ENCODE data around the gene HIP1. TPM values are rescaled to one million over a fixed set of nuclear protein-coding genes. Genes with fewer than 3 reads are reported as not detected.
"Not testable (repeated sequence)": the region's sequence is repeated elsewhere in the genome, so short reads cannot be mapped to it uniquely, and the experiment has no call there.

HIP1 gene
- total and polyA plus RNA-seq, 5 donors from 2014 or later, result 0.29 to 10.7 (median 0.79) TPM

DNA sequence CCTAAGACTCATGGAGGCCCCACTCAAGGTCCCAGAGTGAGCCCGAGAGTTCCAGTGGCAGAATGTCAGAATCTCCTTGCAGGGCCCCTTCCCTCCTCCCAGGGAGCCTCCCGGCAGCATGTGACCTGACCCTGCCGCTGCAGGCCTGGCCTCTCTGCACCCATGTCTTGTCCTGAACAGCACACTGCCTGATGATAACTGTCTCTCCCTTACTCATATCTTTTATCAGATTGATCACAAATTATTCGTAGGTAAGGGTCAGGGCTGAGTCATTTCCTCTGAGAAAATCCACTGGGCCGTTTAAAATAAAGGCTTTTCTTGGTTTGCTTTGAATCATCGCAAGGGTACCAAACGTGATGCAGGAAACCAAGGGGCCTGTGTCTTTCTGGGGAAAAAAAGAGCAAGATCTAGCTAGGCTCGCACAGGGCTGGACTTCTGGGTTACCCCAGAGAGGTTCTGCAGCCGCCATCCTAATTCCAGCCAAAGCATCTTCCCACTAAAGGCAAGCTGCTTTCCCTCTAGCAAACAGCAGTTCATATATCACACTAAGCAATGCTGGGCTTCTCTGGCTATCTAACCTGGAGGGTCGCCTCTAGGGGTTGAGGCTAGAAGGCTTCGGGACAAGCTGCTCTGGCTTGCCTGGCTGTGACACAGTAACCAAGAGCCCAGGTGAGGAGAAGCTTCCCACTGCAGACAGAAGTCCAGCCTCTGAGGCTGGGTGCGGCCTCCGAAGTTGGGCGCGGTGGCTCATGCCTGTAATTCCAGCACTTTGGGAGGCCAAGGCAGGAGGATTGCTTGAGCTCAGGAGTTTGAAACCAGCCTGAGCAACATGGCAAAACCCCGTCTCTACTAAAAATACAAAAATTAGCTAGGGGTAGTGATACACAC lies 141.8 kb downstream of the HIP1 start:
- Mint-ChIP-seq H3K4me1 (peaks cover 8 to 27% (median 20%) of the 10 kb centered on the region in 4 donors), H3K36me3 (no peaks in the 10 kb centered on the region), H3K4me3 (peak overlapping the region in 2 of 4 donors; percentile 13 to 35), H3K9me3 (peaks cover 0 to 2% (median 0%) of the 10 kb centered on the region in 7 donors), H3K27ac (peak overlapping the region in 2 of 3 donors; percentile 73 to 85), H3K27me3 (no peaks in the 10 kb centered on the region)
- Histone ChIP-seq H3K27me3 (ENCODE audit: control insufficient read depth, insufficient read depth, low read length) (no peaks in the 10 kb centered on the region), H3K27ac (ENCODE audit: insufficient read depth, low read length, poor library complexity, severe bottlenecking) (peak overlapping the region; percentile 41), H3K4me1 (ENCODE audit: control insufficient read depth, insufficient read depth, low read length, poor library complexity, severe bottlenecking) (peaks cover 9% of the 10 kb centered on the region), H3K4me3 (ENCODE audit: low read depth, low read length) (no peak overlapping the region), H3K9me3 (ENCODE audit: control insufficient read depth in 2 of 2, low read length in 2 of 2) (no peaks in the 10 kb centered on the region), H3K36me3 (ENCODE audit: control insufficient read depth, insufficient read depth, low read length) (no peaks in the 10 kb centered on the region)
- ATAC-seq (ENCODE audit: low read depth in 2 of 2), result peak; percentile 40 to 41
- DNase-seq, result peak in 1 of 3 donors; percentile 65

- Mint-ChIP-seq H3K27me3 (no peaks in the 10 kb centered on the region), H3K9me3 (peaks cover 0 to 2% (median 0%) of the 10 kb centered on the region in 7 donors), H3K4me1 (peaks cover 8 to 27% (median 20%) of the 10 kb centered on the region in 4 donors), H3K4me3 (no peak overlapping the region), H3K36me3 (no peaks in the 10 kb centered on the region), H3K27ac (peak overlapping the region in 1 of 3 donors; percentile 59)
- Histone ChIP-seq H3K9me3 (ENCODE audit: control insufficient read depth in 2 of 2, low read length in 2 of 2) (no peaks in the 10 kb centered on the region), H3K27ac (ENCODE audit: insufficient read depth, low read length, poor library complexity, severe bottlenecking) (no peak overlapping the region), H3K36me3 (ENCODE audit: control insufficient read depth, insufficient read depth, low read length) (no peaks in the 10 kb centered on the region), H3K4me1 (ENCODE audit: control insufficient read depth, insufficient read depth, low read length, poor library complexity, severe bottlenecking) (peaks cover 9% of the 10 kb centered on the region), H3K4me3 (ENCODE audit: low read depth, low read length) (no peak overlapping the region), H3K27me3 (ENCODE audit: control insufficient read depth, insufficient read depth, low read length) (no peaks in the 10 kb centered on the region)
- ATAC-seq (ENCODE audit: low read depth in 2 of 2) (no peak), DNase-seq (no peak)
These were observed 143.0 kb downstream of the HIP1 start for GRCh38 chr7:75595766-75596165.

DNA sequence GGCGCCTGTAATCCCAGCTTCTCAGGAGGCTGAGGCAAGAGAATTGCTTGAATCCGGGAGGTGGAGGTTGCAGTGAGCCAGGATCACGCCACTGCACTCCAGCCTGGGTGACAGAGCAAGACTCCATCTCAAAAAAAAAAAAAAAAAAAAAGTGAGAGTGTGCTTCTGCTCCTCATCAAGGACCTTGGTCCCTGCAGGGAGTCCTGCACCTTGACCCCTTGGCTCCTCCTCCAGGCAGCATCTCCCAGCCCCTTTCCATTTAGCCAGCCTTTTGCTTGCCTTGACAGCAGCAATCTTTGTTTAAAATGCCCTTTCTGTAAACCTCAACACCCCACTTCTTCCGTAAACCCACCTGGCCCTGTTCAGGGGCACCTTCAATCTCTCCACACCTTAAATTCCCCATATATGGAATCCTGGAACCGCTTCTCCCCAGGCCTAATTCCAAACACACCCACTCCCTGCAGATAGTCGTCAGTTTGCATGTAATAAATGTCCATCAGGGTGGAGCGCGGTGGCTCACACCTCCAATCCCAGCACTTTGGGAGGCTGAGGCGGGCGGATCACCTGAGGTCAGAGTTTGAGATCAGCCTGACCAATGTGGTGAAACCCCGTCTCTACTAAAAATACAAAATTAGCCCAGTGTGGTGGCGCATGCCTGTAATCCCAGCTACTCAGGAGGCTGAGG lies 145.1 kb downstream of the HIP1 start:
- not testable (repeated sequence) for H3K4me3 ChIP-seq (ENCODE audit: low read depth, low read length); H3K27me3 Mint-ChIP-seq; DNase-seq; H3K27me3 ChIP-seq (ENCODE audit: control insufficient read depth, insufficient read depth, low read length); H3K36me3 ChIP-seq (ENCODE audit: control insufficient read depth, insufficient read depth, low read length); H3K4me1 ChIP-seq (ENCODE audit: control insufficient read depth, insufficient read depth, low read length, poor library complexity, severe bottlenecking); H3K27ac ChIP-seq (ENCODE audit: insufficient read depth, low read length, poor library complexity, severe bottlenecking); ATAC-seq (ENCODE audit: low read depth in 2 of 2); H3K9me3 ChIP-seq (ENCODE audit: control insufficient read depth in 2 of 2, low read length in 2 of 2); H3K9me3 Mint-ChIP-seq; H3K36me3 Mint-ChIP-seq
- Mint-ChIP-seq H3K4me1 (peaks cover 8 to 27% (median 20%) of the 10 kb centered on the region in 4 donors), H3K4me3 (peak overlapping the region in 1 of 4 donors; percentile 22), H3K27ac (peak overlapping the region in 2 of 3 donors; percentile 53 to 76)

- Histone ChIP-seq H3K4me1 (ENCODE audit: control insufficient read depth, insufficient read depth, low read length, poor library complexity, severe bottlenecking) (peaks cover 2% of the 10 kb centered on the region), H3K27ac (ENCODE audit: insufficient read depth, low read length, poor library complexity, severe bottlenecking) (no peak overlapping the region), H3K9me3 (ENCODE audit: control insufficient read depth in 2 of 2, low read length in 2 of 2) (no peaks in the 10 kb centered on the region), H3K4me3 (ENCODE audit: low read depth, low read length) (no peak overlapping the region), H3K36me3 (ENCODE audit: control insufficient read depth, insufficient read depth, low read length) (no peaks in the 10 kb centered on the region), H3K27me3 (ENCODE audit: control insufficient read depth, insufficient read depth, low read length) (no peaks in the 10 kb centered on the region)
- Mint-ChIP-seq H3K9me3 (peaks cover 0 to 2% (median 0%) of the 10 kb centered on the region in 7 donors), H3K27ac (no peak overlapping the region), H3K27me3 (no peaks in the 10 kb centered on the region), H3K4me1 (peaks cover 3 to 19% (median 13%) of the 10 kb centered on the region in 4 donors), H3K36me3 (peaks cover 5% of the 10 kb centered on the region), H3K4me3 (no peak overlapping the region)
- DNase-seq, result peak in 1 of 3 donors; percentile 37
- ATAC-seq (ENCODE audit: low read depth in 2 of 2), result no peak
These were observed 147.1 kb downstream of the HIP1 start for GRCh38 chr7:75591467-75592255.

DNA sequence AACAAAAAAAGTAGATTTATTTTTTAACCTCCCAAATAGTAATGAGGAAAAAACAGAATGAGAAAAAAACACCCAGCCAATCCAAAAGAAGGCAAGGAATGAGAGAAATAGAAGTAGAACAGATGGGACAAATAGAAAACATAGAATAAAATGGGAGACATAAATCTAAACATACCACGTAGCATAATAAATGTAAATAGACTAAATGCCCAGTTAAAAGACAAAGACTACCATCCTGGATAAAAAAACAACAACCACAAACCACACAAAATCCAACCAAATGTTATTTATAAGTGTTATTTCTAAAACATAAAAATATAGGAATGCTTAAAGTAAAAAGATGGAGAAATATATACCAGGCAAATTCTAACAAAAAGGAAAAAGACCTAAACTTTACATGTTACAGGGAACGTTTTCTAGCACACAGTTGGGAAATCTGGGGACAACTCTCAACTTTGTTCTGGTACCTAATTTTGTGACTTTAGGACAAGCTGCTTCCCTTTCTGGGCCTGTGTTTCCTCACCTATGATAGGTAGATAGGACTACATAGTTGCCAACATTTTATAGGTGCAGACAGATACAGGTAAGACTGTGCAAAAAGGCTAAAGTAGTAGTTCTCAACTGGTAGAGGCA lies 148.3 kb downstream of the HIP1 start:
- H3K4me1 ChIP-seq (ENCODE audit: control insufficient read depth, insufficient read depth, low read length, poor library complexity, severe bottlenecking), result no peaks in the 10 kb centered on the region
- H3K4me3 Mint-ChIP-seq, result no peak overlapping the region
- H3K36me3 Mint-ChIP-seq, result peaks cover 8% of the 10 kb centered on the region
- H3K4me3 ChIP-seq (ENCODE audit: low read depth, low read length), result no peak overlapping the region
- H3K27me3 Mint-ChIP-seq, result no peaks in the 10 kb centered on the region
- ATAC-seq (ENCODE audit: low read depth in 2 of 2), result no peak
- H3K36me3 ChIP-seq (ENCODE audit: control insufficient read depth, insufficient read depth, low read length), result peaks cover 4% of the 10 kb centered on the region
- H3K4me1 Mint-ChIP-seq, result peaks cover 3 to 16% (median 10%) of the 10 kb centered on the region in 4 donors
- no peaks in the 10 kb centered on the region for H3K9me3 ChIP-seq (ENCODE audit: control insufficient read depth in 2 of 2, low read length in 2 of 2)
- peaks cover 0 to 2% (median 0%) of the 10 kb centered on the region in 7 donors for H3K9me3 Mint-ChIP-seq
- H3K27ac ChIP-seq (ENCODE audit: insufficient read depth, low read length, poor library complexity, severe bottlenecking), result no peak overlapping the region
- H3K27me3 ChIP-seq (ENCODE audit: control insufficient read depth, insufficient read depth, low read length), result no peaks in the 10 kb centered on the region
- peak overlapping the region in 1 of 3 donors; percentile 32 for H3K27ac Mint-ChIP-seq
- DNase-seq, result no peak

GRCh38 chr7:75584354-75584753 lies 154.4 kb downstream of the HIP1 start:
- Mint-ChIP-seq H3K4me3 (no peak overlapping the region), H3K4me1 (no peaks in the 10 kb centered on the region), H3K27me3 (no peaks in the 10 kb centered on the region), H3K36me3 (peaks cover 8% of the 10 kb centered on the region), H3K9me3 (no peaks in the 10 kb centered on the region), H3K27ac (peak overlapping the region in 2 of 3 donors; percentile 47 to 89)
- DNase-seq, result no peak
- Histone ChIP-seq H3K9me3 (ENCODE audit: control insufficient read depth in 2 of 2, low read length in 2 of 2) (no peaks in the 10 kb centered on the region), H3K27me3 (ENCODE audit: control insufficient read depth, insufficient read depth, low read length) (no peaks in the 10 kb centered on the region), H3K36me3 (ENCODE audit: control insufficient read depth, insufficient read depth, low read length) (peaks cover 4% of the 10 kb centered on the region), H3K4me3 (ENCODE audit: low read depth, low read length) (no peak overlapping the region), H3K27ac (ENCODE audit: insufficient read depth, low read length, poor library complexity, severe bottlenecking) (no peak overlapping the region), H3K4me1 (ENCODE audit: control insufficient read depth, insufficient read depth, low read length, poor library complexity, severe bottlenecking) (no peaks in the 10 kb centered on the region)
- no peak for ATAC-seq (ENCODE audit: low read depth in 2 of 2)

DNA sequence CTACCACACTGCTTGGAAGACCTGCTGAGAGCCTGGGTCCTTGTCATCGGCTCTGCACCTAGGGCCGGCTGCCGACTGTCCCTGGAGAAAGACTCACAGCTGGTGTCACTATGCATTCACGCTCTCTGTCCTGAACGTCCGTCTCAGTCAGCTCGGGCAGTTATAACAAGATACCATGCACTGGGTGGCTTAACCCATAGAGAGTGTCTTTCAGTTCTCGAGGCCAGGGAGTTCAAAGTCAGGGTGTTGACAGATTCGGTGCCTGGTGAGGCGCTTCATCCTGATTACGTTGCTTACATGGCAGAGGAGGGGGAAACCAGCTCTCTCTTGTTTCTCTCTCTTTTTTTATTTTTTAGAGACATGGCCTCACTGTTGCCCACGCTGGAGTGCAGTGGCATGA lies 155.5 kb downstream of the HIP1 start:
- DNase-seq (no peak), ATAC-seq (ENCODE audit: low read depth in 2 of 2) (no peak)
- H3K4me3 Mint-ChIP-seq, result no peak overlapping the region
- H3K27ac ChIP-seq (ENCODE audit: insufficient read depth, low read length, poor library complexity, severe bottlenecking), result no peak overlapping the region
- H3K9me3 Mint-ChIP-seq, result no peaks in the 10 kb centered on the region
- no peaks in the 10 kb centered on the region for H3K9me3 ChIP-seq (ENCODE audit: control insufficient read depth in 2 of 2, low read length in 2 of 2)
- no peaks in the 10 kb centered on the region for H3K27me3 ChIP-seq (ENCODE audit: control insufficient read depth, insufficient read depth, low read length)
- no peak overlapping the region for H3K4me3 ChIP-seq (ENCODE audit: low read depth, low read length)
- H3K4me1 ChIP-seq (ENCODE audit: control insufficient read depth, insufficient read depth, low read length, poor library complexity, severe bottlenecking), result no peaks in the 10 kb centered on the region
- no peaks in the 10 kb centered on the region for H3K27me3 Mint-ChIP-seq
- peaks cover 8% of the 10 kb centered on the region for H3K36me3 Mint-ChIP-seq
- H3K27ac Mint-ChIP-seq, result no peak overlapping the region
- H3K36me3 ChIP-seq (ENCODE audit: control insufficient read depth, insufficient read depth, low read length), result peaks cover 4% of the 10 kb centered on the region
- H3K4me1 Mint-ChIP-seq, result no peaks in the 10 kb centered on the region

All from CD4-positive, CD25-positive, alpha-beta regulatory T cell (primary cell).